ENCODE measurements around the gene CLIC4.

GRCh38 chr1:24696756-24697330 is 48.4 kb upstream of the CLIC4 start:
- TF ChIP-seq CTCF (IDR thresholded peaks at IDR 0.05) (no peak), POLR2A (IDR thresholded peaks at IDR 0.05) (no peak)
